PFSK-1 (cell line): ENCODE data around the gene TCAF1.

ENCODE experiments used
- FOXP2 ChIP-seq: optimal IDR thresholded peaks from 2 replicates; pipeline ENCODE3; 2011; ENCODE audit warnings: borderline replicate concordance, control low read depth, inconsistent platforms; ENCODE audit not compliant: insufficient read depth; ENCODE audit errors: extremely low read length, extremely low read depth
- POLR2AphosphoS5 ChIP-seq: IDR thresholded peaks from 2 replicates; pipeline ENCODE4 v1.6.1; 2012; ENCODE audit warnings: low read depth, mild to moderate bottlenecking, control low read depth, low read length, moderate library complexity
- SIN3A ChIP-seq: IDR thresholded peaks from 2 replicates; pipeline ENCODE4 v1.6.1; 2012; ENCODE audit warnings: mild to moderate bottlenecking, low read length, moderate library complexity, borderline replicate concordance; ENCODE audit not compliant: insufficient read depth
- TAF1 ChIP-seq: IDR thresholded peaks from 2 replicates; pipeline ENCODE4 v1.6.1; 2012; ENCODE audit warnings: low read length, control low read depth, borderline replicate concordance; ENCODE audit not compliant: insufficient read depth
- TF ChIP-seq, protein P1 (sequence below), 2 experiments: IDR thresholded peaks; 2 replicates each; pipeline versions ENCODE4 v1.6.1 to v1.8.0; 2011 to 2012; ENCODE audit warnings: low read depth in 2 of 2, low read length in 2 of 2, control low read depth in 1 of 2, inconsistent platforms in 1 of 2, mild to moderate bottlenecking in 1 of 2, moderate library complexity in 1 of 2; ENCODE audit not compliant: insufficient read depth in 1 of 2

DNA sequence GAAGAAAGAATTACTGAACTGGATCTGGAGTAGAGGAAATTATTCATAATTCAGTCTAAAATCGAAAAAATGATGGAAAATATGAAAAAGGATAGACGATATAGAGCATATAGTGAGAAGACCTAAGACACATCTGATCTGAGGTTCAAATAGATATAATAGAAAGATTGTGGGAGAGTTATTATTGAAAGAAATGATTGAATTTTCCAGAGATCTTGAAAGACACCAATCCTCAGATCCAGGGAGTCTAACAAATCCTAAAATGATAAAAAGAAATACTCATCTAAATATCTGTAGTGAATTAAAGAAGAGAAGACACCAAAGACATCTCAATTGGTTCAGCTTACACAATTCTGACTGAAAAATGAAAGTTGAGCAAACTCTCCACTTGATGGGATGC lies 12.9 kb downstream of the TCAF1 start:
- no peak for TF ChIP-seq POLR2AphosphoS5
- TF ChIP-seq, protein P1, sequence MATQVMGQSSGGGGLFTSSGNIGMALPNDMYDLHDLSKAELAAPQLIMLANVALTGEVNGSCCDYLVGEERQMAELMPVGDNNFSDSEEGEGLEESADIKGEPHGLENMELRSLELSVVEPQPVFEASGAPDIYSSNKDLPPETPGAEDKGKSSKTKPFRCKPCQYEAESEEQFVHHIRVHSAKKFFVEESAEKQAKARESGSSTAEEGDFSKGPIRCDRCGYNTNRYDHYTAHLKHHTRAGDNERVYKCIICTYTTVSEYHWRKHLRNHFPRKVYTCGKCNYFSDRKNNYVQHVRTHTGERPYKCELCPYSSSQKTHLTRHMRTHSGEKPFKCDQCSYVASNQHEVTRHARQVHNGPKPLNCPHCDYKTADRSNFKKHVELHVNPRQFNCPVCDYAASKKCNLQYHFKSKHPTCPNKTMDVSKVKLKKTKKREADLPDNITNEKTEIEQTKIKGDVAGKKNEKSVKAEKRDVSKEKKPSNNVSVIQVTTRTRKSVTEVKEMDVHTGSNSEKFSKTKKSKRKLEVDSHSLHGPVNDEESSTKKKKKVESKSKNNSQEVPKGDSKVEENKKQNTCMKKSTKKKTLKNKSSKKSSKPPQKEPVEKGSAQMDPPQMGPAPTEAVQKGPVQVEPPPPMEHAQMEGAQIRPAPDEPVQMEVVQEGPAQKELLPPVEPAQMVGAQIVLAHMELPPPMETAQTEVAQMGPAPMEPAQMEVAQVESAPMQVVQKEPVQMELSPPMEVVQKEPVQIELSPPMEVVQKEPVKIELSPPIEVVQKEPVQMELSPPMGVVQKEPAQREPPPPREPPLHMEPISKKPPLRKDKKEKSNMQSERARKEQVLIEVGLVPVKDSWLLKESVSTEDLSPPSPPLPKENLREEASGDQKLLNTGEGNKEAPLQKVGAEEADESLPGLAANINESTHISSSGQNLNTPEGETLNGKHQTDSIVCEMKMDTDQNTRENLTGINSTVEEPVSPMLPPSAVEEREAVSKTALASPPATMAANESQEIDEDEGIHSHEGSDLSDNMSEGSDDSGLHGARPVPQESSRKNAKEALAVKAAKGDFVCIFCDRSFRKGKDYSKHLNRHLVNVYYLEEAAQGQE (IDR thresholded peaks at IDR 0.05; ENCODE audit: insufficient read depth in 1 of 2, low read depth in 2 of 2, low read length in 2 of 2): no peak
- TF ChIP-seq SIN3A: no peak
- no peak for TF ChIP-seq TAF1
- TF ChIP-seq FOXP2: no peak
